OCI-LY7 (cell line): ENCODE data around the gene ARHGEF1. TPM values are rescaled to one million over a fixed set of nuclear protein-coding genes. Genes with fewer than 3 reads are reported as not detected.

Source experiments
- BruUV-seq: library from RNA; stranded (reverse); fragments of 400-500 nt; replicated peaks from 2 replicates; lab custom pipeline; 2021; lab: Mats Ljungman, UMichigan
- CTCF ChIA-PET: fragments of 300-600 bp; sonication (Branson Sonifier 250); formaldehyde crosslinking; loops from one replicate; lab custom pipeline; 2022; ENCODE audit warnings: antibody characterized with exemption; ENCODE audit not compliant: unreplicated experiment; lab: Charles Lee
- POLR2A ChIA-PET: fragments of 300-600 bp; sonication (Branson Sonifier 250); formaldehyde crosslinking; loops from one replicate; lab custom pipeline; 2022; ENCODE audit warnings: antibody characterized with exemption; lab: Charles Lee
- DNase-seq: peaks from one replicate; pipeline ENCODE4 v3.0.0-alpha.2; 2015; ENCODE audit warnings: low spot score
- H2AFZ ChIP-seq: fragments of 200-600 bp; sonication (generic), shearing (Covaris generic); 2 replicates; pipeline ENCODE4 v1.6.1; 2014; ENCODE audit warnings: mild to moderate bottlenecking, antibody characterized with exemption, low read length, moderate library complexity
- H3K27ac ChIP-seq: fragments of 200-600 bp; sonication (generic); 2 replicates; pipeline ENCODE4 v1.5.1; 2014; ENCODE audit warnings: mixed run types, low read depth, mild to moderate bottlenecking, moderate library complexity, low read length, inconsistent platforms; ENCODE audit not compliant: poor library complexity, severe bottlenecking
- H3K36me3 ChIP-seq: fragments of 200-600 bp; sonication (generic); 2 replicates; pipeline ENCODE4 v1.6.1; 2014; ENCODE audit warnings: mild to moderate bottlenecking, antibody characterized with exemption, low read length, moderate library complexity, mixed read lengths; ENCODE audit not compliant: insufficient read depth
- H3K4me1 ChIP-seq: fragments of 200-600 bp; sonication (generic); 2 replicates; pipeline ENCODE4 v1.5.1; 2014; ENCODE audit warnings: mild to moderate bottlenecking, low read length; ENCODE audit not compliant: insufficient read depth, poor library complexity, severe bottlenecking
- H3K4me2 ChIP-seq: fragments of 200-600 bp; sonication (generic); 2 replicates; pipeline ENCODE4 v1.6.1; 2014; ENCODE audit warnings: mild to moderate bottlenecking, low read length
- H3K4me3 ChIP-seq: fragments of 200-600 bp; sonication (generic); 2 replicates; pipeline ENCODE4 v1.5.1; 2014; ENCODE audit warnings: mild to moderate bottlenecking, low read depth, low read length; ENCODE audit not compliant: poor library complexity, severe bottlenecking
- H3K79me2 ChIP-seq: fragments of 200-600 bp; sonication (generic); 2 replicates; pipeline ENCODE4 v1.6.1; 2016; ENCODE audit warnings: low read depth, mild to moderate bottlenecking, low read length, moderate library complexity, mixed read lengths; ENCODE audit not compliant: insufficient read depth
- H3K9me2 ChIP-seq: fragments of 200-600 bp; sonication (generic); 2 replicates; pipeline ENCODE4 v1.6.1; 2016; ENCODE audit warnings: mild to moderate bottlenecking, low read length, mixed read lengths; ENCODE audit not compliant: insufficient read depth
- H3K9me3 ChIP-seq: fragments of 200-600 bp; sonication (generic); 2 replicates; pipeline ENCODE4 v1.6.1; 2014; ENCODE audit warnings: mild to moderate bottlenecking, mixed run types, low read length, mixed read lengths
- H4K20me1 ChIP-seq: fragments of 200-600 bp; sonication (generic); 2 replicates; pipeline ENCODE4 v1.6.1; 2014; ENCODE audit warnings: mild to moderate bottlenecking, antibody characterized with exemption, low read length, moderate library complexity, mixed read lengths; ENCODE audit not compliant: insufficient read depth
- CTCF ChIP-seq: fragments of 200-600 bp; sonication (generic); conservative IDR thresholded peaks from 2 replicates; pipeline ENCODE4 v1.5.1; 2014; ENCODE audit warnings: mild to moderate bottlenecking, antibody characterized with exemption, low read length, moderate library complexity, mixed read lengths
- EZH2phosphoT487 ChIP-seq: fragments of 200-600 bp; sonication (generic); IDR thresholded peaks from 2 replicates; pipeline ENCODE4 v1.6.1; 2018; ENCODE audit warnings: low read depth, borderline replicate concordance, mild to moderate bottlenecking, mixed run types, antibody characterized with exemption, low read length, moderate library complexity, mixed read lengths
- intact Hi-C: fragments of 100-400 bp; cut with micrococcal nuclease; formaldehyde crosslinking; loops from one replicate; pipeline ENCODE4 v1.10.0; 2022; ENCODE audit not compliant: unreplicated experiment
- total RNA-seq, 2 experiments: library from RNA; depleted of rRNA in 1 of 2; stranded (reverse); fragments of >200 nt in 1 of 2; shearing (Covaris generic) in 1 of 2; gene quantifications; 2 replicates each; pipeline ENCODE4 v1.2.3, GENCODE V29; 2014 to 2022

The ARHGEF1 gene
- total RNA-seq, 2 experiments from 2014 or later: 96.9 to 297 TPM

DNA sequence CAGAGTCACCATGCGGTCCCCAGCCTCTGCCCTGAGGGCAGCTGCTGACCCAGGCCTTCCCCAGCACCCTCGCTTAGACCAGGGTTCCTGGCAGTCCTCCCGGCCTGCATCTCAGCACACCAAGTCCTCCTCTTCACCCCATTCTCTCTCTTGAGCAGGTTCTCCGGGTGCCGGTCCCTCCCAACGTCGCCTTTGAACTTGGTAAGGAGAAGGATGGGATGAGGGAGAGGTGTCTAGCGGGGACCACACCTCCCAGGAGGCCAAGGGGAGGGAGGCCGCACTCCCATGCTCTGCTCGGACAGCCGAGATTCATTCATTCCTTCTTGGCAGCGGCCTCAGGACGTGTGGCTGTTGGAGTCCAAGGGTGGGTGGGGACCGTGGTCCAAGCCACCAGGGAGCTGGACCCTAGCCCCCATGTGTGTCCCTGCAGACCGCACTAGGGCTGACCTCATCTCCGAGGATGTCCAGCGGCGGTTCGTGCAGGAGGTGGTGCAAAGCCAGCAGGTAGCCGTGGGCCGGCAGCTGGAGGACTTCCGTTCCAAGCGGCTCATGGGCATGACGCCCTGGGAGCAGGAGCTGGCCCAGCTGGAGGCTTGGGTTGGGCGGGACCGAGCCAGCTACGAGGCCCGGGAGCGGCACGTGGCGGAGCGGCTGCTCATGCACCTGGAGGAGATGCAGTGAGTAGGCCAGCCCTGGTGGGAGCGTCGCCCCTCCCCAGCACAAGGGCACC, 9.4 kb downstream of the ARHGEF1 start:
- no peak overlapping the region for H3K4me3 ChIP-seq

GRCh38 chr19:41893899-41894298, 10.9 kb downstream of the ARHGEF1 start:
- H3K4me1 ChIP-seq: peaks cover 30% of the 10 kb centered on the region
- intact Hi-C loops: no loop called here
- no peaks in the 10 kb centered on the region for H3K9me3 ChIP-seq
- CTCF ChIA-PET: no interaction called here
- peak; percentile 51 for TF ChIP-seq CTCF
- TF ChIP-seq EZH2phosphoT487: no peak
- H3K79me2 ChIP-seq: no peaks in the 10 kb centered on the region
- no peak overlapping the region for H2AFZ ChIP-seq
- no peak overlapping the region for H3K4me3 ChIP-seq
- H4K20me1 ChIP-seq: no peaks in the 10 kb centered on the region
- no peaks in the 10 kb centered on the region for H3K9me2 ChIP-seq
- H3K4me2 ChIP-seq: no peak overlapping the region
- DNase-seq: peak; percentile 60
- BruUV-seq: no TSS peak
- peak overlapping the region; percentile 6 for H3K27ac ChIP-seq
- peaks cover 88% of the 10 kb centered on the region for H3K36me3 ChIP-seq
- POLR2A ChIA-PET: interaction anchor here (0.5 kb wide), 1 partner anchor 1709 kb away, joined by 3 read pairs; no protein-coding TSS in a partner anchor

More for the DNA sequence above, 9.4 kb downstream of the ARHGEF1 start:
- Histone ChIP-seq H3K9me2 (no peaks in the 10 kb centered on the region), H3K27ac (no peak overlapping the region), H3K4me2 (no peak overlapping the region), H3K9me3 (no peaks in the 10 kb centered on the region), H4K20me1 (no peaks in the 10 kb centered on the region), H3K79me2 (peaks cover 7% of the 10 kb centered on the region; the same call in 1 of the 2 replicates), H3K36me3 (peaks cover 83% of the 10 kb centered on the region), H3K4me1 (peaks cover 46% of the 10 kb centered on the region), H2AFZ (no peak overlapping the region)
- ChIA-PET CTCF (interaction anchor here (0.6 kb wide), 1 partner anchor 42 kb away, joined by 3 read pairs; no protein-coding TSS in a partner anchor), POLR2A (no interaction called here)
- no peak for DNase-seq
- no TSS peak for BruUV-seq
- TF ChIP-seq EZH2phosphoT487: no peak
- TF ChIP-seq CTCF: no peak
- intact Hi-C loops: no loop called here

DNA sequence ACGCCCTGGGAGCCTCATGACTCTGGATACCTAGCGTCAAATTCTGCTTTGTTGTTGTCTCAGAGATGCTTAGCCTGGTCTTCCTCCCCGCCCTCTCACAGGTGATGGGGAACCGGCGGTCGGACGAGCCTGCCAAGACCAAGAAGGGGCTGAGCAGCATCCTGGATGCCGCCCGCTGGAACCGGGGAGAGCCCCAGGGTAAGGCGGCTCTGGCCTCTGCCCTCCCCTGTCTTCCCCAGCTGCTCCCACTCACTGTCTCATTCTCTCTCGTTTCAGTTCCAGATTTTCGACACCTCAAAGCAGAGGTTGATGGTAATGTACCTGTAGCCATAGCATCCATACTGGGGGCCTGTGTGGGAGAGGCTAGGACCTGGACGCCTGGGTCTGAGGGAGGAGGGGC, 11.4 kb downstream of the ARHGEF1 start:
- Histone ChIP-seq H3K4me3 (no peak overlapping the region), H3K36me3 (peaks cover 88% of the 10 kb centered on the region), H3K27ac (peak overlapping the region; percentile 6), H4K20me1 (no peaks in the 10 kb centered on the region), H3K9me3 (no peaks in the 10 kb centered on the region), H3K4me1 (peaks cover 26% of the 10 kb centered on the region), H3K9me2 (no peaks in the 10 kb centered on the region), H3K79me2 (no peaks in the 10 kb centered on the region), H3K4me2 (no peak overlapping the region), H2AFZ (no peak overlapping the region)
- DNase-seq: no peak
- no peak for TF ChIP-seq CTCF
- TF ChIP-seq EZH2phosphoT487: no peak
- no TSS peak for BruUV-seq
- intact Hi-C loops: no loop called here
- CTCF ChIA-PET: no interaction called here
- POLR2A ChIA-PET: interaction anchor here (0.5 kb wide), 1 partner anchor 1709 kb away, joined by 3 read pairs; no protein-coding TSS in a partner anchor
